OCI-LY3 (cell line): ENCODE measurements around the gene LRWD1.

ENCODE experiments used
- H2AFZ ChIP-seq: fragments of 200-600, 300-600 bp; shearing (Covaris generic); 2 replicates; pipeline ENCODE4 v1.6.0; 2014; ENCODE audit warnings: antibody characterized with exemption, low read depth, low read length
- H3K27ac ChIP-seq: fragments of 200-600, 300-600 bp; sonication (generic); 2 replicates; pipeline ENCODE4 v1.5.1; 2014; ENCODE audit warnings: mild to moderate bottlenecking, low read length, moderate library complexity, mixed read lengths
- H3K27me3 ChIP-seq: fragments of 200-600, 300-600 bp; sonication (generic); 2 replicates; pipeline ENCODE4 v1.6.1; 2014; ENCODE audit warnings: low read depth, low read length, mixed read lengths
- H3K36me3 ChIP-seq: fragments of 200-600, 300-600 bp; sonication (generic); replicated peaks from 2 replicates; pipeline ENCODE3; 2014; ENCODE audit warnings: low read depth, low read length, mixed read lengths
- H3K4me1 ChIP-seq: fragments of 300-600, 200-600 bp; sonication (generic); 2 replicates; pipeline ENCODE4 v1.6.1; 2014; ENCODE audit warnings: low read length, mixed read lengths
- H3K4me2 ChIP-seq: fragments of 200-600, 300-600 bp; sonication (generic); 2 replicates; pipeline ENCODE4 v1.6.1; 2014; ENCODE audit warnings: low read length, mixed read lengths
- H3K4me3 ChIP-seq: fragments of 300-600, 200-600 bp; sonication (generic); 2 replicates; pipeline ENCODE4 v1.5.1; 2014; ENCODE audit warnings: antibody characterized with exemption, mild to moderate bottlenecking, low read length, moderate library complexity
- H3K79me2 ChIP-seq: fragments of 300-600, 200-600 bp; shearing (Covaris generic); 2 replicates; pipeline ENCODE4 v1.6.1; 2014; ENCODE audit warnings: mild to moderate bottlenecking, low read length, mixed read lengths
- H3K9ac ChIP-seq: fragments of 300-600, 200-600 bp; shearing (Covaris generic); 2 replicates; pipeline ENCODE4 v1.6.0; 2014; ENCODE audit warnings: mild to moderate bottlenecking, low read length, moderate library complexity
- H3K9me3 ChIP-seq: fragments of 200-600, 300-600 bp; shearing (Covaris generic); 2 replicates; pipeline ENCODE4 v1.6.1; 2014; ENCODE audit warnings: low read length, mixed read lengths; ENCODE audit not compliant: insufficient read depth
- H4K20me1 ChIP-seq: fragments of 200-600, 300-600 bp; sonication (generic); 2 replicates; pipeline ENCODE4 v1.6.1; 2016; ENCODE audit warnings: low read length, mixed read lengths; ENCODE audit not compliant: insufficient read depth
- EZH2phosphoT487 ChIP-seq: fragments of 200-600 bp; shearing (Covaris generic); IDR thresholded peaks from 2 replicates; pipeline ENCODE4 v1.6.1; 2018; ENCODE audit warnings: antibody characterized with exemption, mixed run types, low read depth
- TF ChIP-seq, protein P1 (sequence below): fragments of 200-600, 300-600 bp; sonication (generic); IDR thresholded peaks from 2 replicates; pipeline ENCODE4 v1.5.1; 2014; ENCODE audit warnings: antibody characterized with exemption, low read length, low read depth

Gene LRWD1

DNA sequence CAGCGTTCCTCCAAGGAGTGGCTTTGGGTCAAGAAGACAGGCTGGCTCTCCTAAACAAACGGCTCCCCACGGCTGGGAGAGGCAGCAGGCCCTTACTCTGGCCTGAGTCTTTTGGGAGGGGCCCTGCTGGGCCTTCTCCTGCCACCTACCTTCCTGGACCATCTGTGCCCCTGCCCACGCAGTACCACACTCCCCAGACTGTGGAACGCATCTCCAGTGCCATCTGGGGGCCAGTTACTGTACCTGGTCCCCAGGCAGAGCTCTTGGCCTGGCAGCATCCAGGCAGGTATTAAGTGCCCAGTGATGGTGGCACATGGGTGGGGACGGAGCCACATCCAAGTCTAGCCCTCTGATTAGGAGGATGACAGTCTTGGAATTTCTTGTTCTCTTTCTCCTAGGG is 14.5 kb upstream of the LRWD1 start:
- Histone ChIP-seq H3K9ac (no peak overlapping the region), H3K4me1 (peaks cover 22% of the 10 kb centered on the region), H3K36me3 (peaks cover 23% of the 10 kb centered on the region), H3K9me3 (no peaks in the 10 kb centered on the region), H4K20me1 (no peaks in the 10 kb centered on the region), H3K27ac (no peak overlapping the region), H3K4me2 (peak overlapping the region; percentile 2; the same call in 1 of the 2 replicates), H3K27me3 (no peaks in the 10 kb centered on the region), H3K79me2 (no peaks in the 10 kb centered on the region), H3K4me3 (no peak overlapping the region), H2AFZ (no peak overlapping the region)
- TF ChIP-seq EZH2phosphoT487 = no peak
- TF ChIP-seq, protein P1, sequence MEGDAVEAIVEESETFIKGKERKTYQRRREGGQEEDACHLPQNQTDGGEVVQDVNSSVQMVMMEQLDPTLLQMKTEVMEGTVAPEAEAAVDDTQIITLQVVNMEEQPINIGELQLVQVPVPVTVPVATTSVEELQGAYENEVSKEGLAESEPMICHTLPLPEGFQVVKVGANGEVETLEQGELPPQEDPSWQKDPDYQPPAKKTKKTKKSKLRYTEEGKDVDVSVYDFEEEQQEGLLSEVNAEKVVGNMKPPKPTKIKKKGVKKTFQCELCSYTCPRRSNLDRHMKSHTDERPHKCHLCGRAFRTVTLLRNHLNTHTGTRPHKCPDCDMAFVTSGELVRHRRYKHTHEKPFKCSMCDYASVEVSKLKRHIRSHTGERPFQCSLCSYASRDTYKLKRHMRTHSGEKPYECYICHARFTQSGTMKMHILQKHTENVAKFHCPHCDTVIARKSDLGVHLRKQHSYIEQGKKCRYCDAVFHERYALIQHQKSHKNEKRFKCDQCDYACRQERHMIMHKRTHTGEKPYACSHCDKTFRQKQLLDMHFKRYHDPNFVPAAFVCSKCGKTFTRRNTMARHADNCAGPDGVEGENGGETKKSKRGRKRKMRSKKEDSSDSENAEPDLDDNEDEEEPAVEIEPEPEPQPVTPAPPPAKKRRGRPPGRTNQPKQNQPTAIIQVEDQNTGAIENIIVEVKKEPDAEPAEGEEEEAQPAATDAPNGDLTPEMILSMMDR = peak; percentile 86

GRCh38 chr7:102451371-102452054 is 13.3 kb upstream of the LRWD1 start:
- Histone ChIP-seq H3K9me3 (no peaks in the 10 kb centered on the region), H3K4me3 (peak overlapping the region; percentile 41), H3K27me3 (no peaks in the 10 kb centered on the region), H3K4me1 (peaks cover 17% of the 10 kb centered on the region), H4K20me1 (no peaks in the 10 kb centered on the region), H3K4me2 (peak overlapping the region; percentile 56), H3K27ac (no peak overlapping the region), H3K36me3 (peaks cover 18% of the 10 kb centered on the region), H3K9ac (peak overlapping the region; percentile 26; the same call in 1 of the 2 replicates), H3K79me2 (no peaks in the 10 kb centered on the region), H2AFZ (no peak overlapping the region)
- TF ChIP-seq, protein P1 = 0 out of 2 replicates have a peak, but pooled peaks have one; percentile 15
- TF ChIP-seq EZH2phosphoT487 = no peak

- TF ChIP-seq, protein P1 = no peak
- no peak for TF ChIP-seq EZH2phosphoT487
- Histone ChIP-seq H3K27ac (no peak overlapping the region), H2AFZ (no peak overlapping the region), H3K9ac (no peak overlapping the region), H3K27me3 (no peaks in the 10 kb centered on the region), H3K9me3 (no peaks in the 10 kb centered on the region), H3K4me2 (no peak overlapping the region), H4K20me1 (no peaks in the 10 kb centered on the region), H3K4me3 (no peak overlapping the region), H3K4me1 (peaks cover 17% of the 10 kb centered on the region), H3K36me3 (peaks cover 9% of the 10 kb centered on the region), H3K79me2 (no peaks in the 10 kb centered on the region)
Observed at GRCh38 chr7:102452451-102452850, 12.3 kb upstream of the LRWD1 start.

DNA sequence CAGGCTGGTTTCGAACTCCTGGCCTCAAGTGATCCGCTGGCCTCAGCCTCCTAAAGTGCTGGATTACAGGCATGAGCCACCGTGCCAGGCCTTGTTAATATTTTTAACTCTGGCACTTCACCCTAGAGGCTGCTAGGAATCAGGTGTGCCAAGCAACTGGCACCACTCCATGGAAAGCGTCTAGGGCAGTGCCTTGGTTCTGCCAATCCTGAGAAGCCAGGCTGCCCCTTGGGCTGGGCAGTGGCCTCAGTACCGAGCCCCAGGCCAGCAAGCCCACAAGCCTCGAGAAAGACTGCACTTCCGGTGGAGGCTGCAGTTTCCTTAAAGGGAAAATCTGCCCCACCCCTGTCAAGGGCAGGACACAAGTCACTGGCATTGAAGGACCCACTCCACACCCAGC is 11.5 kb upstream of the LRWD1 start:
- TF ChIP-seq EZH2phosphoT487 = no peak
- TF ChIP-seq, protein P1 = no peak
- no peak overlapping the region for H3K27ac ChIP-seq
- H3K4me2 ChIP-seq = no peak overlapping the region

More for the DNA sequence above, 11.5 kb upstream of the LRWD1 start:
- peaks cover 17% of the 10 kb centered on the region for H3K4me1 ChIP-seq
- no peak overlapping the region for H3K4me3 ChIP-seq
- H2AFZ ChIP-seq = no peak overlapping the region
- H4K20me1 ChIP-seq = no peaks in the 10 kb centered on the region
- H3K27me3 ChIP-seq = no peaks in the 10 kb centered on the region
- no peak overlapping the region for H3K9ac ChIP-seq
- H3K9me3 ChIP-seq = no peaks in the 10 kb centered on the region
- peaks cover 4% of the 10 kb centered on the region for H3K36me3 ChIP-seq
- no peaks in the 10 kb centered on the region for H3K79me2 ChIP-seq
